Measurements from ENCODE around the gene NPIPB2. TPM values are rescaled to one million over a fixed set of nuclear protein-coding genes. Genes with fewer than 3 reads are reported as not detected.

The NPIPB2 gene
- total RNA-seq, 1 donor from 2014 or later: 4.9 TPM

- no peak for DNase-seq (ENCODE audit: low read depth)
- H3K4me3 ChIP-seq (ENCODE audit: low read depth, low read length): no peak overlapping the region
- H3K36me3 ChIP-seq (ENCODE audit: control insufficient read depth, insufficient read depth, low read length): no peaks in the 10 kb centered on the region
- no peaks in the 10 kb centered on the region for H3K27me3 ChIP-seq (ENCODE audit: control insufficient read depth, insufficient read depth, low read length)
- TF ChIP-seq, protein P1, sequence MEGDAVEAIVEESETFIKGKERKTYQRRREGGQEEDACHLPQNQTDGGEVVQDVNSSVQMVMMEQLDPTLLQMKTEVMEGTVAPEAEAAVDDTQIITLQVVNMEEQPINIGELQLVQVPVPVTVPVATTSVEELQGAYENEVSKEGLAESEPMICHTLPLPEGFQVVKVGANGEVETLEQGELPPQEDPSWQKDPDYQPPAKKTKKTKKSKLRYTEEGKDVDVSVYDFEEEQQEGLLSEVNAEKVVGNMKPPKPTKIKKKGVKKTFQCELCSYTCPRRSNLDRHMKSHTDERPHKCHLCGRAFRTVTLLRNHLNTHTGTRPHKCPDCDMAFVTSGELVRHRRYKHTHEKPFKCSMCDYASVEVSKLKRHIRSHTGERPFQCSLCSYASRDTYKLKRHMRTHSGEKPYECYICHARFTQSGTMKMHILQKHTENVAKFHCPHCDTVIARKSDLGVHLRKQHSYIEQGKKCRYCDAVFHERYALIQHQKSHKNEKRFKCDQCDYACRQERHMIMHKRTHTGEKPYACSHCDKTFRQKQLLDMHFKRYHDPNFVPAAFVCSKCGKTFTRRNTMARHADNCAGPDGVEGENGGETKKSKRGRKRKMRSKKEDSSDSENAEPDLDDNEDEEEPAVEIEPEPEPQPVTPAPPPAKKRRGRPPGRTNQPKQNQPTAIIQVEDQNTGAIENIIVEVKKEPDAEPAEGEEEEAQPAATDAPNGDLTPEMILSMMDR (IDR thresholded peaks at IDR 0.05; ENCODE audit: insufficient read depth, low read length, poor library complexity, severe bottlenecking): no peak
Observed at GRCh38 chr16:11909653-11910545, 31.9 kb downstream of the NPIPB2 start.

GRCh38 chr16:11907160-11907970 is 34.5 kb downstream of the NPIPB2 start:
- TF ChIP-seq, protein P1 (IDR thresholded peaks at IDR 0.05; ENCODE audit: insufficient read depth, low read length, poor library complexity, severe bottlenecking): no peak
- DNase-seq (ENCODE audit: low read depth): no peak
- no peaks in the 10 kb centered on the region for H3K27me3 ChIP-seq (ENCODE audit: control insufficient read depth, insufficient read depth, low read length)
- no peaks in the 10 kb centered on the region for H3K36me3 ChIP-seq (ENCODE audit: control insufficient read depth, insufficient read depth, low read length)
- H3K4me3 ChIP-seq (ENCODE audit: low read depth, low read length): no peak overlapping the region

DNA sequence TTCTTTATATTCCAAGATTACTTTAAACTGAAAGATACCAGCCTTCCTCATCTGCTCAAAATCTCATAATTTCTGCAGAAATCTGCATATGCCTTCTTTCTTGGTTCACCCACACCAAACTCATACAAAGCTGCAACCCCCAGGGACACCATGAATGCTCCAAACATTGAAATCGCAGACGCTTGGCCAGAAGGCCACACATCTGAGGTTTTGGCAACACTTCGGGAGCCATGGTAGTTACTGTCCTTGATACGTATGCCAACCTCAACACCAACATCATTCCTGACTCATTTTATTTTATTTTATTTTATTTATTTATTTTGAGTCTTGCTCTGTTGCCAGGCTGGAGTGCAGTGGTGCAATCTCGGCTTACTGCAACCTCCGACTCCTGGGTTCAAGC is 37.9 kb downstream of the NPIPB2 start:
- no peak for DNase-seq (ENCODE audit: low read depth)
- TF ChIP-seq, protein P1 (IDR thresholded peaks at IDR 0.05; ENCODE audit: insufficient read depth, low read length, poor library complexity, severe bottlenecking): no peak
- Histone ChIP-seq H3K36me3 (ENCODE audit: control insufficient read depth, insufficient read depth, low read length) (no peaks in the 10 kb centered on the region), H3K27me3 (ENCODE audit: control insufficient read depth, insufficient read depth, low read length) (no peaks in the 10 kb centered on the region), H3K4me3 (ENCODE audit: low read depth, low read length) (no peak overlapping the region)

DNA sequence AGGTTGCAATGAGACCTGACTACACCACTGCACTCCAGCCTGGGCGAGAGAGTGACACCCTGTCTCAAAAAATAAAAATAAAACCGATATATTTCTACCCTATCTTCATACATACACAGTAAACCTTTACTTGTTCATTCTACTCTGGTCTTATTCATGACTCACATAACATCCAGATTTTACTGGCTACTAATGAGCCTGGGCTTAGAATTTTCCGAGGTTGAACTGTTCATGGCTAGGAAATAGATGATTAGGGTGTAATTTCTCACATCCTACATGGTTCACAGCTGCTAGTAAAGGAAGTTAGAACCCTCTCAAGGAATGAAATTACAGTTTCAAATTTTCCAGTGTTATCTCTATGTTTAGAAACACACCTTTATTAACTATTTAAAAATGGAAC is 40.8 kb downstream of the NPIPB2 start:
- no peak overlapping the region for H3K4me3 ChIP-seq (ENCODE audit: low read depth, low read length)
- DNase-seq (ENCODE audit: low read depth): no peak
- TF ChIP-seq, protein P1 (IDR thresholded peaks at IDR 0.05; ENCODE audit: insufficient read depth, low read length, poor library complexity, severe bottlenecking): no peak
- no peaks in the 10 kb centered on the region for H3K36me3 ChIP-seq (ENCODE audit: control insufficient read depth, insufficient read depth, low read length)
- no peaks in the 10 kb centered on the region for H3K27me3 ChIP-seq (ENCODE audit: control insufficient read depth, insufficient read depth, low read length)

- Histone ChIP-seq H3K36me3 (ENCODE audit: control insufficient read depth, insufficient read depth, low read length) (no peaks in the 10 kb centered on the region), H3K4me3 (ENCODE audit: low read depth, low read length) (no peak overlapping the region), H3K27me3 (ENCODE audit: control insufficient read depth, insufficient read depth, low read length) (no peaks in the 10 kb centered on the region)
- TF ChIP-seq, protein P1 (IDR thresholded peaks at IDR 0.05; ENCODE audit: insufficient read depth, low read length, poor library complexity, severe bottlenecking): no peak
- no peak for DNase-seq (ENCODE audit: low read depth)
Observed at GRCh38 chr16:11896486-11897176, 45.2 kb downstream of the NPIPB2 start.

Data from kidney epithelial cell (primary cell).